H9 (cell line): ENCODE data around the gene SLC19A1. TPM values are rescaled to one million over a fixed set of nuclear protein-coding genes. Genes with fewer than 3 reads are reported as not detected.

ENCODE experiments used
- DNase-seq: peaks from one replicate; pipeline ENCODE4 v3.0.0-alpha.2; 2017
- H2AFZ ChIP-seq: one replicate; pipeline ENCODE4 v1.6.1; 2013; ENCODE audit warnings: mild to moderate bottlenecking, low read length, control low read depth, moderate library complexity
- H2AK5ac ChIP-seq: 2 replicates; pipeline ENCODE4 v1.6.1; 2013; ENCODE audit warnings: low read length, control low read depth, mixed read lengths; ENCODE audit not compliant: insufficient read length
- H2BK120ac ChIP-seq: one replicate; pipeline ENCODE4 v1.6.1; 2013; ENCODE audit warnings: low read depth, mild to moderate bottlenecking, low read length, control low read depth, inconsistent platforms; ENCODE audit not compliant: poor library complexity, severe bottlenecking
- H2BK12ac ChIP-seq: 2 replicates; pipeline ENCODE4 v1.6.1; 2013; ENCODE audit warnings: low read length, control low read depth, mixed read lengths, low read depth; ENCODE audit not compliant: insufficient read length
- H2BK15ac ChIP-seq: 2 replicates; pipeline ENCODE4 v1.6.1; 2013; ENCODE audit warnings: low read depth, low read length, control low read depth
- H2BK20ac ChIP-seq: one replicate; pipeline ENCODE4 v1.6.1; 2013; ENCODE audit warnings: low read depth, mild to moderate bottlenecking, low read length, control low read depth, inconsistent platforms; ENCODE audit not compliant: poor library complexity, severe bottlenecking
- H2BK5ac ChIP-seq: 2 replicates; pipeline ENCODE4 v1.6.1; 2013; ENCODE audit warnings: low read length, control low read depth, mixed read lengths; ENCODE audit not compliant: insufficient read length
- H3K14ac ChIP-seq: 2 replicates; pipeline ENCODE4 v1.6.1; 2013; ENCODE audit warnings: low read length, control low read depth; ENCODE audit not compliant: insufficient read depth
- H3K18ac ChIP-seq: 2 replicates; pipeline ENCODE4 v1.6.1; 2013; ENCODE audit warnings: low read depth, mild to moderate bottlenecking, mixed read lengths, low read length, control low read depth; ENCODE audit not compliant: insufficient read length
- H3K23ac ChIP-seq: 2 replicates; pipeline ENCODE4 v1.6.1; 2013; ENCODE audit warnings: low read length, control low read depth, mixed read lengths, low read depth; ENCODE audit not compliant: insufficient read length
- H3K23me2 ChIP-seq: 2 replicates; pipeline ENCODE4 v1.6.1; 2013; ENCODE audit warnings: low read depth, mild to moderate bottlenecking, mixed read lengths, low read length, control low read depth; ENCODE audit not compliant: insufficient read length, poor library complexity, severe bottlenecking
- H3K27ac ChIP-seq: 2 replicates; pipeline ENCODE4 v1.5.1; 2013; ENCODE audit warnings: low read length, control low read depth, mixed read lengths, low read depth; ENCODE audit not compliant: insufficient read length
- H3K27me3 ChIP-seq: 2 replicates; pipeline ENCODE4 v1.6.1; 2013; ENCODE audit warnings: low read length, control low read depth, inconsistent platforms; ENCODE audit not compliant: insufficient read depth
- H3K4ac ChIP-seq: 2 replicates; pipeline ENCODE4 v1.6.1; 2013; ENCODE audit warnings: low read depth, mild to moderate bottlenecking, control low read depth, inconsistent platforms, low read length, moderate library complexity
- H3K4me1 ChIP-seq: 2 replicates; pipeline ENCODE4 v1.6.1; 2013; ENCODE audit warnings: low read length, control low read depth, inconsistent platforms; ENCODE audit not compliant: insufficient read depth
- H3K4me2 ChIP-seq: 2 replicates; pipeline ENCODE4 v1.6.1; 2013; ENCODE audit warnings: low read length, control low read depth, mixed read lengths; ENCODE audit not compliant: insufficient read length, insufficient read depth
- H3K56ac ChIP-seq: 2 replicates; pipeline ENCODE4 v1.6.1; 2013; ENCODE audit warnings: low read depth, mild to moderate bottlenecking, mixed read lengths, low read length, control low read depth; ENCODE audit not compliant: insufficient read length
- H3K79me1 ChIP-seq: 2 replicates; pipeline ENCODE4 v1.6.1; 2013; ENCODE audit warnings: low read depth, mild to moderate bottlenecking, moderate library complexity, low read length, control low read depth, inconsistent platforms; ENCODE audit not compliant: insufficient read depth, poor library complexity, severe bottlenecking
- H3K79me2 ChIP-seq: 2 replicates; pipeline ENCODE4 v1.6.1; 2013; ENCODE audit warnings: low read length, control low read depth, inconsistent platforms; ENCODE audit not compliant: insufficient read depth
- H3K9ac ChIP-seq: 2 replicates; pipeline ENCODE4 v1.6.1; 2013; ENCODE audit warnings: low read length, control low read depth, mixed read lengths; ENCODE audit not compliant: insufficient read length; ENCODE audit errors: extremely low read depth
- H3K9me3 ChIP-seq: one replicate; pipeline ENCODE4 v1.6.1; 2013; ENCODE audit warnings: low read depth, low read length, inconsistent platforms; ENCODE audit not compliant: control insufficient read depth
- H3T11ph ChIP-seq: one replicate; pipeline ENCODE4 v1.6.1; 2013; ENCODE audit warnings: mild to moderate bottlenecking, low read length, control low read depth, inconsistent platforms
- H4K20me1 ChIP-seq: one replicate; pipeline ENCODE4 v1.6.1; 2013; ENCODE audit not compliant: control insufficient read depth, insufficient read length, insufficient read depth
- H4K5ac ChIP-seq: 2 replicates; pipeline ENCODE4 v1.6.1; 2013; ENCODE audit warnings: low read depth, mild to moderate bottlenecking, mixed read lengths, low read length, control low read depth; ENCODE audit not compliant: insufficient read length
- H4K8ac ChIP-seq: replicated peaks from 2 replicates; pipeline ENCODE4 v1.6.1; 2013; ENCODE audit warnings: low read length, control low read depth, mixed read lengths, low read depth; ENCODE audit not compliant: insufficient read length
- H4K91ac ChIP-seq: 2 replicates; pipeline ENCODE4 v1.6.1; 2013; ENCODE audit warnings: low read depth, mild to moderate bottlenecking, moderate library complexity, mixed read lengths, low read length, control low read depth; ENCODE audit not compliant: insufficient read length
- H3K27ac Mint-ChIP-seq, 3 experiments: 2 replicates in 2 of 3; 3 replicates in 1 of 3; pipeline ENCODE4 v1.8.0; 2020 to 2021; ENCODE audit warnings: mixed read lengths in 3 of 3, mild to moderate bottlenecking in 1 of 3, moderate library complexity in 1 of 3
- H3K27me3 Mint-ChIP-seq: 2 replicates; pipeline ENCODE4 v1.8.0; 2021; ENCODE audit warnings: low read depth, mild to moderate bottlenecking, moderate library complexity, mixed read lengths
- H3K36me3 Mint-ChIP-seq, 3 experiments: 2 replicates in 2 of 3; 3 replicates in 1 of 3; pipeline ENCODE4 v1.8.0; 2020 to 2021; ENCODE audit warnings: low read depth in 3 of 3, mixed read lengths in 3 of 3; ENCODE audit not compliant: insufficient read depth in 1 of 3
- H3K4me1 Mint-ChIP-seq, 2 experiments: 2 replicates each; pipeline ENCODE4 v1.8.0; 2020; ENCODE audit warnings: mixed read lengths in 2 of 2
- H3K4me3 Mint-ChIP-seq, 2 experiments: 2 replicates in 1 of 2; 3 replicates in 1 of 2; pipeline ENCODE4 v1.8.0; 2020 to 2021; ENCODE audit warnings: mild to moderate bottlenecking in 2 of 2, mixed read lengths in 2 of 2, moderate library complexity in 1 of 2
- H3K9me3 Mint-ChIP-seq, 2 experiments: 2 replicates in 1 of 2; 3 replicates in 1 of 2; pipeline ENCODE4 v1.8.0; 2020; ENCODE audit warnings: mild to moderate bottlenecking in 2 of 2, mixed read lengths in 2 of 2, moderate library complexity in 1 of 2
- CTCF ChIP-seq: fragments of 200-600 bp; sonication (generic); conservative IDR thresholded peaks from 3 replicates; pipeline ENCODE4 v1.8.0; 2021; ENCODE audit warnings: antibody characterized with exemption, mild to moderate bottlenecking
- WGBS: extraction: QIAGEN DNeasy Blood & Tissue Kit; methylation state at CpG from one replicate; pipeline ENCODE4 v1.1.7; 2013; ENCODE audit warnings: missing lambda C conversion rate, low lambda C conversion rate, mixed read lengths; ENCODE audit not compliant: insufficient read length; ENCODE audit errors: extremely low coverage; 5-methylcytosine and 5-hydroxymethylcytosine counted together
- total RNA-seq: library from RNA; stranded (reverse); gene quantifications from 2 replicates; pipeline ENCODE4 v1.2.1, GENCODE V29; 2021

Gene SLC19A1
- total RNA-seq, 1 experiment from 2014 or later = 32.4 TPM

- peaks cover 31 to 70% (median 48%) of the 10 kb centered on the region in 3 experiments for H3K36me3 Mint-ChIP-seq
- no peaks in the 10 kb centered on the region for H3K9me3 ChIP-seq
- H3K79me1 ChIP-seq = no peaks in the 10 kb centered on the region
- H3K4me3 Mint-ChIP-seq = no peak overlapping the region
- H3K4me1 ChIP-seq = no peaks in the 10 kb centered on the region
- no peak overlapping the region for H2BK120ac ChIP-seq
- DNase-seq = no peak
- no peak overlapping the region for H3K4me2 ChIP-seq
- no peak overlapping the region for H3K4ac ChIP-seq
- no peak overlapping the region for H3T11ph ChIP-seq
- no peak overlapping the region for H4K5ac ChIP-seq
- H4K8ac ChIP-seq = no peak overlapping the region
- no peak overlapping the region for H2BK15ac ChIP-seq
- H4K20me1 ChIP-seq = no peaks in the 10 kb centered on the region
- H2AFZ ChIP-seq = no peak overlapping the region
- peak overlapping the region in 1 of 3 experiments; percentile 52; a peak in 1 of 7 replicates for H3K27ac Mint-ChIP-seq
- H2BK20ac ChIP-seq = no peak overlapping the region
- H3K23ac ChIP-seq = no peak overlapping the region
- no peak for TF ChIP-seq CTCF
- H3K23me2 ChIP-seq = no peaks in the 10 kb centered on the region
- no peaks in the 10 kb centered on the region for H3K79me2 ChIP-seq
- H2BK12ac ChIP-seq = no peak overlapping the region
- H3K9ac ChIP-seq = no peak overlapping the region
- no CpG with 5 or more reads among the region's 40 CpGs for WGBS
- H2BK5ac ChIP-seq = no peak overlapping the region
- H3K56ac ChIP-seq = no peak overlapping the region
- no peak overlapping the region for H3K18ac ChIP-seq
- H4K91ac ChIP-seq = no peak overlapping the region
- no peak overlapping the region for H3K14ac ChIP-seq
- no peaks in the 10 kb centered on the region for H3K27me3 Mint-ChIP-seq
- H2AK5ac ChIP-seq = no peak overlapping the region
- H3K27me3 ChIP-seq = no peaks in the 10 kb centered on the region
- H3K9me3 Mint-ChIP-seq = peaks cover 0 to 2% of the 10 kb centered on the region in 2 experiments; a peak in 1 of 5 replicates
- H3K4me1 Mint-ChIP-seq = peaks cover 6 to 10% of the 10 kb centered on the region in 2 experiments
- no peak overlapping the region for H3K27ac ChIP-seq
Observed at GRCh38 chr21:45482899-45483821, 59.1 kb downstream of the SLC19A1 start.
